ENCODE data around the gene CELF4.

DNA sequence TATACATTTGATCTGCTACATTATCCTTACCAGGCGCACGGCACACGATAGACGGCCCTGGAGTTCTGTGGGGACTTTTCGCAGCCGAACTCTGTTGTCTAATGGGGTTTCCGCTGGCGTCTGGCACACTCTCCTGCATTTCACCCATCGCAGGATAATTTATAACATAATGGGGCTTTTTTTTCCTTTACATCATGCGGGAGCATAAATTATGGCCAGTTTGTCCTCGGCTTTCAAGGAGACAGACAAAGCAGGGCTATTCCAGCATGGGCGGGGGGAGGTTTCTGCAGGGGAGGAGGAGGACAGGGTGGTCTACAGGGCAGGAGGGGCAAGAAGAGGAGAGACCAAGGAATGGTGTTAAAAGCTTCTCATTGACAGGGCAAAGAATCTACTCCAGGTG is 279.8 kb downstream of the CELF4 start:
- no peak for TF ChIP-seq POLR2A (IDR thresholded peaks at IDR 0.05)
- TF ChIP-seq, protein P1, sequence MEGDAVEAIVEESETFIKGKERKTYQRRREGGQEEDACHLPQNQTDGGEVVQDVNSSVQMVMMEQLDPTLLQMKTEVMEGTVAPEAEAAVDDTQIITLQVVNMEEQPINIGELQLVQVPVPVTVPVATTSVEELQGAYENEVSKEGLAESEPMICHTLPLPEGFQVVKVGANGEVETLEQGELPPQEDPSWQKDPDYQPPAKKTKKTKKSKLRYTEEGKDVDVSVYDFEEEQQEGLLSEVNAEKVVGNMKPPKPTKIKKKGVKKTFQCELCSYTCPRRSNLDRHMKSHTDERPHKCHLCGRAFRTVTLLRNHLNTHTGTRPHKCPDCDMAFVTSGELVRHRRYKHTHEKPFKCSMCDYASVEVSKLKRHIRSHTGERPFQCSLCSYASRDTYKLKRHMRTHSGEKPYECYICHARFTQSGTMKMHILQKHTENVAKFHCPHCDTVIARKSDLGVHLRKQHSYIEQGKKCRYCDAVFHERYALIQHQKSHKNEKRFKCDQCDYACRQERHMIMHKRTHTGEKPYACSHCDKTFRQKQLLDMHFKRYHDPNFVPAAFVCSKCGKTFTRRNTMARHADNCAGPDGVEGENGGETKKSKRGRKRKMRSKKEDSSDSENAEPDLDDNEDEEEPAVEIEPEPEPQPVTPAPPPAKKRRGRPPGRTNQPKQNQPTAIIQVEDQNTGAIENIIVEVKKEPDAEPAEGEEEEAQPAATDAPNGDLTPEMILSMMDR (IDR thresholded peaks at IDR 0.05): no peak

Measured in body of pancreas (tissue), 4 donors.